ENCODE data around the gene NDUFV2.

Gene NDUFV2

DNA sequence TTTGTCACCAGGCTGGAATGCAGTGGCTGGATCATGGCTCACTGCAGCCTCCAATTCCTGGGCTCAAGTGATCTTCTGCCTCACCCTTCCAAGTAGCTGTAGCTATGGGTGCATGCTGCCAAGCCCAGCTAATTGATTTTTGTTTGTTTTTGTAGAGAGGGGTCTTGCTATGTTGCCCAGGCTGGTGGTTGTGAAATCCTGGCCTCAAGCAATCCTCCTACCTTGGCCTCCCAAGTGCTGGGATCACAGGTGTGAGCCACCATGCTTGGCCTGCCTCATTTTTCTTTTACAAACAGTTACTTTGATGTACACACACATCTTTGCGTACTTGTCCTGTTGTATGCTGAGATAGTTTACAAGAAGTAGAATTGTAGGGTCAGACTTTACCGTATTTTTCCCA is 21.0 kb downstream of the NDUFV2 start:
- DNase-seq, result no peak

DNA sequence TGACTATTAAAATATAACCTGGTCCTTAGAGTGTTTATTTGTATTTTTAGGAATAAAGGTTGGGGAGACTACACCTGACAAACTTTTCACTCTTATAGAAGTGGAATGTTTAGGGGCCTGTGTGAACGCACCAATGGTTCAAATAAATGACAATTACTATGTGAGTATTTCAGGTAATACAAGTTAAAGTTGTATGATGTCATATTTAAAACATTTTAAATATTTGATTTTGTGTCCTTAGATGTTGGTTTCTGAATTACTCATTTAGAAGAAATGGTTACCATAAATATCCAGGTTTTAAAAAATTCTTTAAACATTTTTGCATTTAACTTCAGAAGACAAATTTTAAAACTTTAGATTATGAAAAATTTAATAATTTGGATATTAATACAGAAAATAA is 22.3 kb downstream of the NDUFV2 start:
- no peak for DNase-seq

DNA sequence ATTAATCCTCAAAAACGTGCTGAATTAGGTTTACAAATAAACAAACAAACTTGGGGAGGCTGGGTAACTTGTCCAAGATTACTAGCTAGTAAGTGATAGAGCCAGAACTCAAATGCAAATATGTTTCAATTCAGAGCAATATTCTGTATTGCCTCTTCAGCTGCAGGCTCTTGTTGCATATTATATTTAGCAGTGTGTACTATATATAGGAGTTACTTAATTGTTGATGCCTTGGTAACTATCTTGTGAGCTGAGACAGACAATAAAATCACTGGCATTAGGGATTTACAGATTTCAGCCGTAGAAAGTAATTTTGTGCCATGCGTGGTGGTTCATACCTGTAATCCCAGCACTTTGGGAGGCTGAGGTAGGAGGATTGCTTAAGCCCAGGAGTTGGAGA is 23.8 kb downstream of the NDUFV2 start:
- no peak for DNase-seq

DNA sequence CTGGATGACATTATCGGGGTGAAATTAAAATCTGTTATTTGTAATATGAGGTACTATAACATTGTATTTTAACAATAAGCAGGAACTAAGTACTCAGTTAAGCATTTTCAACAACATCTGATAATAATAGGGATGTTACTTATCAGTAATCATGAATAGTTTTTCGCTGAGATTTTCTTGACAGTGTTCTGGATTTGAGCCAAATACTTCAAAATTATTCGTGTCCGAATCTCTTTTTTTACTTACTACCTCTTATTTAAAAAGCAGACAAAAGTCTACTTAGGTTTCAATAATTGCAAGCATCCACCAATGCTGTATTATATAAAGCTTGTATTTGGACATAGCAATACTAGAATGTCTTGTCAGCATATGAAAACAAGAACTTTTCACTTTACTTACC is 27.7 kb downstream of the NDUFV2 start:
- DNase-seq, result no peak

DNA sequence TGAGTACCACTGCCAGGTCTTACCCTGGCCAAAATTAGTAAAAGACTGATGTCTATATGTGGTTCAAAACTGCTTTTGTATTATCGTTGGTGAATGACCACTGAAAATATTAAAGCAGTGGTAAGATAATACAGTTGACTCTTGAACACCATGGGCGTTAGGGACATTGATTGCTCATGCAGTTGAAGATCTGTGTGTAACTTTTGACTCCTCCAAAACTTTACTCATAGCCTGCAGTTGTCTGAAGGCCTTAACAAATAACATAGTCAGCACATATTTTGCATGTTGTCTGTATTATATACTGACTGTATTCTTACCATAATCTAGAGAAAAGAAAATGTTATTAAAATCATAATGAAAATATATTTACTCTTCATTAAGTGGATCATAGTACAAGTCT is 28.3 kb downstream of the NDUFV2 start:
- no peak for DNase-seq

DNA sequence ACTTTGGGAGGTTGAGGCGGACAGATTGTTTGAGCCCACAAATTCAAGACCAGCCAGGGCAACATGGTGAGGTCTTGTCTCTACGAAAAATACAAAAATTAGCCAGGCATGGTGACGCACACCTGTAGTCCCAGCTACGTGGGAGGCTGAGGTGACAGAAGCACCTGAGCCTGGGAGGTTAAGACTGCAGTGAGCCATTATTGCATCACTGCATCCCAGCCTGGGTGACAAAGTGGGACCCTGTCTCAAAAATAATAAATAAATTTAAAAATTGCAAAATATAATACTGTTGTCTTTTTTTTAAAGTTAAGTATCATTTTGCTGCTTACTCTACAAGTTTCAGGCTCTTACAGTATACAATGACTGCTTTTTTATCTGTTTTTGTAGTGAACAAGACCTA is 30.1 kb downstream of the NDUFV2 start:
- DNase-seq, result no peak

DNA sequence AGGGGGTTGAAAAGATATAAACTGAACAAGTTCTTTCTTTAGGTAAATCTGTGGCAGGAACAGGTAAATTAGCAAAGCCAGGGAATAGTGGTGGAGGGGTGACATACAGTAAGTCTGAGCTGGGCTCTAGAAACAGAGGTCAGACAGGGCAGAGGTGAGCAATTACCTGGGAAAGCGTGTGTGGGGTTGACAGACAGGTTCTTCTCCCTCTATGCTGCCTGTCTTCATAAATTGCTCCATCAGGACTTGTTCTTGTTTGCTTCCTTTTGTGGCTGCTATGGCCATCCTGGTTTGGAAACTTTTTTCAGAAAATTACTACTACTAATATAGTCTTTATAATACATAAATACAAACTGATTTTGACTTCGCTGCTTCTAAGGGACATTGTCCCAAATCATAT is 30.7 kb downstream of the NDUFV2 start:
- no peak for DNase-seq

DNA sequence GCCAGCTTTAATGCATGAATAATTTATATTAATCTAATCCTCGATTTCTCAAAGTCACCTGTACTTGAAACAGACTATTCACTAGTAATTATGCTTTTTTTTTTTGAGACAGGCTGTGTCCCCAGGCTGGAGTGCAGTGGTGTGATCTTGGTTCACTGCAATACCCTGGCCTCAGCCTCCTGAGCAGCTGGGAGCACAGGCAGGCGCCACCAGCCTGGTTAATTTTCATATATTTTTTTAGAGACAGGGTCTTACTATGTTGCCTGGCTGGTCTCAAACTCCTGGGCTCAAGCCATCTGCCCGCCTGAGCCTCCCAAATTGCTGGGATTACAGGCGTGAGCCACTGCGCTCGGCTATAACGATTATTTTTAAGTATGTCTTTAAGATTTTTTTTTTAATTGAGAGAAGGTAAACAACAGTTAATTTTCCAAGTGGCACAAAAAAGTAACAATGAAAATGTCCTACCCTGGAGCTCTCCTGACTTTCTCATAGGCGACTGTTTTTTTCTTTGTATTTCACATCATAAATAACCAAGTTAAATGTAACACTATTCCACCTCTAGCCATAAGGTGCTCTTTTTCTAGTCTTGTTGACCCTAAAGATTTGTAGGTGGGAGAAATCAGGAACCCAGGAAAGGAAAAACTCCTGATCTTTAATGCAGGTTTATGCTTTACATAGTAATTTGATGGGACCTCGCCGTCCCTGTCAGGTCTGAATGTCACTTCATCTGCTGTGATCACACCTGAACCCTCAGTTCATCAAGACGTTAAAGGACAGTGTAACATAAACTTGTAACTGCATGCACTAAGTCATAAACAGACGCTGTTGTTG is 32.8 kb downstream of the NDUFV2 start:
- no peak for DNase-seq

DNA sequence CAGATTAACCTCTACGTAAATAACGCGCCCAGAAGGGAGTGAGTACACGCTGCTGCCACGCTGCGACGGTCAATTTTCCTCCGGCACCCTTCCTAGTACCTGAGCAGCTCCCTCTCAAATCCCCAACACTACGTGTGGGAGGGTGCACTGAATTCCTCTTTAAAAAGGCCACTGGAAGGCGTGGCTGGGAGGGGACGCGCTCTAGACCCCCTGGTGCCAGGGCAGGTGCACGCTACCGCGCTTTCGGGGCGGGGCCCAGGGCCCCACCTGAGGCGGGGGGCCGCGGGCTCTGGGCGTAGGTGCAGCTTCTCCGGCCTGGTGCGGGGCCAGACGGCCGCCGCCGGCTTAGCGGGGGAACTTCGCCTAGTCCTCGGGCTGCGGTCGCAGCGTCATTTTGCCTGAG is 33.4 kb downstream of the NDUFV2 start:
- DNase-seq, result peak; percentile 56

DNA sequence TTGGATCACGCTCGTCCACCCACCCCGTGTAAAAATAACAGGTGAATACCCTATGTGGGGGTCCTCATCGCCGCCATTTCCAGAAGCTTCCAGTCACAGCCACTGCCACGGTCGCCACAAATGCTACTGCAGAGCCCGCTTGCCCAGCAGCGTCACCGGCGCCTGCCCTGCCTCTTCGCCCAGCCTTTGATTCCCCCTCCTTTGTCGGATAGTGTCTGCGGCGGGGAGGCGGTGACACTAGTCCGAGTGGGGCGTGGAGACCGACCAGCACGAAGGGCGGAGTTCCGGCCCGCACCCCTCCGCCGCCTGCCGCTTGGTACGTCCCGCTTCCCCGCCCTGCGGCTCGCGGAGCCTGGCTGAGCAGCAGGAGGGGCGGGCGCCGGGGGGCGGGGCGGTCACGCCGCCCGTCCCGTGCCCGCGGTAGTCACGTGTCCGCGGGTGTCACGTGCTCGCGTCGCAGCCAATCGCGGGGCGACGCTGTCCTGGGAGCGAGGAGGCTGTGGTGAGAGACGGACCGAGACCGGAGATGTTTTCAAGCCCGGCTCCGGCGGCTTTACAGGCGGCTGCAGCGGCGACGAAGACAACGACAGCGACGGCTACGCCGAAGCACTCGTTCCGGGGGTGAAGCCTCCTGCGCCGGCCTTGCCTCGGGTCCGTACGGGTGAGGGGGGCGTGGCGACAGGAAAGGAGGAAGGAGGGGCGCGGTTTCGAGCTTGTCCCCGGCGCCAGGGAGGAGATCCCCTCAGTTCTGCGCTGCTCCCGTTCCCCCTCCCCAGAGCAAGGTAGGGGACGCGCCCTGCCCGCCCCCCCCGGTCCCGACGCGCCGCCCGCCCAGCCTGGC is 34.0 kb downstream of the NDUFV2 start, which contains the start of gene ANKRD12:
Gene ANKRD12, plus strand, starts transcription at position 467 of the 841 bp plus-strand sequence. CDS start 45,652 bp downstream, outside the sequence.
- DNase-seq, result peak; percentile 77

DNA sequence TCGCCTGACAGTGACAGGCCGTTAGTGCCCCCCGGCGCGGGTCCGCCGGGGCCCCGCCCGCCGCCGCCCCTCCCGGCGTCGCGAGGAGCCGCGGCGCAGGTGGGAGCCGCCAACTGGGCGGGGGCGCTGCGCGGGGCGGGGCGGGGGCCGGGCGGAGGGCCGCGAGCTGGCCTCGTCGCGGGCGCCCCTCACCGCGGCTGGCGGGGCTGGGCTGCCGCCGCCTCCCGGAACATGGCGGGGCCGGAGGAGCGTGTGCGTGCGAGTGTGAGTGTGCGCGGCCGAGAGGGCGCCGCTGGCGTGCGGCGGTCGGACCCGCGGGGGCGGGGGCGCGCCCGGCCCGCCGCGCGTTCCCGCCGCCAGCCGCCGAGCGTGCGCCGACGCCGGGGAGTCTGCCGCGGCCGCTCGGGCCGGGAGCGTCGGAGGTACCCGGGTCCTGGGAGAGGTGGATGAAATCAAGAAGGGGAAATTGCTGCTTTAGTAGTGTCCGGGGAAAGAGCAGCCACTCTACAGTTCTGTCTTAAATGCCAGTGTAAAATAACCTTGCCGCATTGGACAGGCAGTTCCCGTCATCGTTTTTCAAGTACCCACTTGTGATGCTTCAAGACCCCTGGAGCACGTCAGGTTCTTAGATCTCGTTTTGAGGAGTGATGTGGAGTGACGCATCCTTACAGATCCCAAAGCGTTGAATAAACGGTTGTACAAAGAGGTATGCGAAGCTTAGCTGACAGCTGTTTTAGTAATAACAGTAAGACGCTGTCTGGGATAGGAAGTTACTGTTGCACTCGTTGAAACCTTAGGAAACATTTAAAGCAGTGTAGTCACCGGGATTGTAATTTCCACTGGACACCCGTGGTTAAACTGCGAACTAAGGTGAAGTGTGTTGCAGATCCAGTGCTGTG is 34.9 kb downstream of the NDUFV2 start:
- DNase-seq, result peak; percentile 49

DNA sequence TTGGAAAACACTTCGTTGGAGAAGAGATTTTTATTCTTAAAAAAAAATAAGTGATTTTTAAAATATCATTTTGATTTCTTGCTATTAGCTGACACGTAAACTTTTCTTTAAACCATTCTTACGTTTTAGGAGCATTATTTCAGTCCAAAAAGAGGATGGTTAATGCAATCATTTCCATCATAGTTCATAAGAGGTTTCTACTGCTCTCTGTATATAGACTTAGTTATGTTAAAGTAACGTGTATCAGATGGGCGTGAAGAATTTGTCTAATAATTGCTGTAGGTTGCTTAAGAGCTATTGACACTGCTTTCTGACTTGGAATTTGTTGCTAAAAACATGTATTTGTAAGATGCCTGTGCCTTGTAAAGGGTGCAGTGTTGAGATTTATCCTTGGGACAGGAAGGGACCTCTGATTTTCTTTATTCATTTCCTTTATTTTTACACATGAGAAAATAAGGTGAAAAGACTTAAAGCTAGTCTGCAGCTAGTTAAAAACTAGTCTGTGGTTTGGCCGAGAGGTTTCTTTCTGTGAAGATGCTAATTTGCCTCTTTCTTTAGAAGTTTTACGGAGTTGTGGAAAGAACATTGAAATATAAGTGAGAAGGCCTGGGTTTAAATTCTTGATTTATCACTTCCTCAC is 37.0 kb downstream of the NDUFV2 start:
- DNase-seq, result no peak

DNA sequence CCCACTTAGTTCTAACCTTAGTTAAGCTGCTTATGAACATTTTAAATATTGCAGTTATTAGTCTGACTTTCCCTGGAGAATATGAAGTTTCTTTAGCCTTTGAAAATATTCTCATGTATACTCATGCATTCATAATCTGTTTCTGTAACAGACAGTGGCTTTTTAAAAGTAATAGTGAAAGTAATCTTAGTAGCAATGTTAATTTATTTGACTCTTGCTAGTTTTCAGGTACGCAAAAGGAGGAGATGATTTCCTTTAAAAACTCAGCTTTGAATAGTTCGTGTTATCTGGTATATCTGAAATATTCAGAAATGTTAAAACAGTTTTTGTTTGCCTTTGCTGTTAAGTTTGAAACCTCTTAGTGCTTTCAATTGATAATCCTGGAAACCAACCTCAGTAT is 37.9 kb downstream of the NDUFV2 start:
- no peak for DNase-seq

DNA sequence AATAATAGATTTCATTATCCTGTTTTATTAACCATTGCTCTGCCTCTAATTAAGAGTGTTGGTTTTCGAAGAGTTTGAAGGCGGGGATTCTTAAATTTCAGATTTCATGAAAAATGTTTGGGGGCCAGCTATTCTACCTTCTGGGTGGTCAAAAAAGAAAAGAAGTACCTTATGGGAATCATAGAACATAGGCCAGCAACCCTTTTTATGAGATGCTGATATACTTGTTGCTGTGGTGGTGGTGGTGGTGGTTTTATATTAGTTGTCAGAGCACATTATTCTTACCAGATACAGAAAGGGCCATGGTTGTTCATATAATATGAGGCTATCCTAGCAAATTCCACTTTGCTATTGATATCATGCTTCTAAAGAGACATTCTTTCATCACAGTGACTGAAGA is 38.5 kb downstream of the NDUFV2 start:
- DNase-seq, result no peak

DNA sequence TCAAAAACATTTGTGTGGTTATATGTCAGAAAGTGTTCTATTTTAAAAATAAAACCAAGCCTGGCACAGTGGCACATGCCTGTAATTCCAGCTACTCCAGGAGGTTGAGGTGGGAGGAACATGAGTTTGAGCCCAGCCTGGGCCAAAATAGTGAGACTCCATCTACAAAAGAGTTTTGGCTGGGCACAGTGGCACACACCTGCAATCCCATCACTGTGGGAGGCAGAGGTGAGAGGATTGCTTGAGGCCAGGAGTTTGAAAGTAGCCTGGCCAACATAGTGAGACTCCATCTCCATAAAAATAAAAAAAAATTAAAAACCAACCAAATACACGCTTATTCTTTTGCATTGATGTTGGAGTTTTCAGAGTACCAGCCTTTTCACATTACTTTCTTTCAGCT is 43.7 kb downstream of the NDUFV2 start:
- no peak for DNase-seq

DNA sequence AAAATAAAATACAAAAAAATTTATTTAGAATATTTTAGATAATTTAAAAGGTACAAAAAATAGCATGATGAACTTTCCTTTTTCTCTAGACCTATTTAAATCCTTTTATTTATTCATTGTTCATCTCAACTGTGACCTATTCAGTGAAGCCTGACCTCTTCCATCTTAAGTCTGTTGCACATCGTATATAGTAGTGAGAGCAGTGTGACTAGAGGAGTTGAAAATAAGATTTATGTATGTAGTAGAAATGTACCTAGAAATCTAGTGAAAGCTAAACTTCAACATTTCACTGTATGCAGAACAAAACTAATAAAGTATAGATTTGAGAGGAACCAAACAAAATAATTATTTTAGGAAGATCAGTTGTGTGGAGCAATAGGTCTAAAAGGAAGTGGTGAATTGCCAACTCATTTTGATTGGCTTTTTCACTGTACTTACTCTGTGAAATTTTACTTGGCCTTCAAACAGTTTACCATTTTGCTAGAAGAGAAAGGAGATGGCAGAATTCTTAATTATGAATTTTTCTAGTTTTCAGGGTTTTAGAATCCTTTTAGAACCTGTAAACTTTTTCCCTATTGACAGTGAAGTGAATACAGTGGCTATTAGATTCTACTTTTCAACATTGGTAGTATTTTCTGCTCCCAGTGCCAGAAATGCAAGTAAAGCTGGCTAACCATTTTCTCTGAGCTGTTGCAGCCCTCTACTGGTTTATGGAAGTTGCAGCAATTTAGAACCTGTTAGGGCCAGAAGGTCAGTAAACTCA is 45.1 kb downstream of the NDUFV2 start:
- no peak for DNase-seq

DNA sequence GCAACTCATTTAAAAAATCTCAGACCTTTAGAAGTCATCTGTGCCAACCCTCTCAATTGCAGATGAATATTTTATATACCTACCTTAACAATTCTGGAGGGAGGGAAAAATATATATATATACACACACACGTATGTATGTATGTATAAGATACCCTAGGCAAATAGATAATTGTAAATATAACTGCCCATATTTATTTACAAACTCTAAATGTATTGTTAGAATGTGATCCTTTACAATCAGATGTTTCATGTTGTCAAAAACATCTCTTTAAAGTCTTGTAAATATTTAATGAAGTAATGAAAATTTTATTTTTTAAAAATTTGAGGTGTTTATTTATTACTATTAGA is 45.7 kb downstream of the NDUFV2 start:
- no peak for DNase-seq

DNA sequence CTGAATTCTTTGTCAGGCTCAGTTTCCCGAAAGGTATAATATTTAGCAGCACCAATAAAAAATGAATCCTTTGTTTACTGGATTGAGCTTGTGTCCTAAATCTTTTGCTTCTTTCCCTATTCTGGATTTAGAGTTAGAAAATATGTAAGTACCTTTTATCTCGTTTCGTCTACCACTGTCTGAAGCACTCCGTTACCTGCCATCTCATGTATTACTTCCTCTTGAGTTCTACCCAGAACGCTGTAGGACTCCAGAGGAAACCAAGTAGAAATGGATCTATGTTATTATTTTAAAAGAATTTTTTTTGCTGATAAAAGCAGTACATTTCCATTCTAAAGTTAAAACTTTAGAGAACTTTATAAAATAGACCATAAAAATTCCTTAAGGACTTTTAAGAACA is 47.6 kb downstream of the NDUFV2 start:
- DNase-seq, result no peak

DNA sequence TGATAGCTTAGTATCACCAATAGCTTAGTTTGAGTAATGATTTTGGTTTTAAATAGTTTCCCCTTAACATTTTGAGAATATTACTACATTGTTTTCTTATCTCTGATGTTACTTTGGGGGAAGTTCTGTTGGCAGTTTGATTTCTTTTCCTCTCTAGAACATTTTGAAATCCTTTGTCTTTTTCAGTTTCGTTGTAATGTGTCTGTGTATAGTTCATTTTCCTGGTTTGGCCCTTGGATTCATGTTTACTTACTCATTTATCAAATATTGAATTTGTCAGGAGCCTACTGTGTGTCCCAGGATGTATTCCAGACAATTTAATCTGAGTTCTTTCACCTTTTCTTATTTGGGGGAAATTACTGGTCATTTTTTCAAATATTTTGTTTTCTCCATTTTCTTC is 50.8 kb downstream of the NDUFV2 start:
- no peak for DNase-seq

DNA sequence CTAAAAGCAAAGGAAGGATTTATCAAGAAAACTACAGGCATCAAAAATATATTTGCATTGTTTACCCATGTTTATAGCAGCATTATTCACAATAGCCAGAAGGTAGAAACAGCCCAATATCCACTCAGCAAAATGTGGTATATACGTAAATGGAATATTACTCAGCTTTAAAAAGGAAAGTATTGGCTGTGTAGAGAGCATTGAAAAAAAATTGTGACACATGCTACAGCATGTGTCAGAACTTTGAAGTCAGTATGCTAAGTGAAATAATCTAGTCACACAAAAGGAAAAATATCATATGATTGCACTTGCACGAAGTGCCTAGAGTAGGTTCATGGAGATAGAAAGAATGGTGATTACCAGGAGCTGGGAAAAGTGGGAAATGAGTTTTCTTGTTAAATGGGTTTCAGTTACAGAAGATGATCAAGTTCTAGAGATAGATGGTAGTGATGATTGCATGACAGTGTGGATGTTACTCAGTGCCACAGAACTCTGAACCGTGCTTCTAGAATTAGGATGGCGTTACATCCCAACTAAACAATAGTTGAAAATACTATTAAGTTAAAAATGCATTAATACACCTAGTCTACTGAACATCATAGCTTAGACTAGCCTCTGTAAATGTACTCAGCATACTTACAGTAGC is 54.2 kb downstream of the NDUFV2 start:
- no peak for DNase-seq

DNA sequence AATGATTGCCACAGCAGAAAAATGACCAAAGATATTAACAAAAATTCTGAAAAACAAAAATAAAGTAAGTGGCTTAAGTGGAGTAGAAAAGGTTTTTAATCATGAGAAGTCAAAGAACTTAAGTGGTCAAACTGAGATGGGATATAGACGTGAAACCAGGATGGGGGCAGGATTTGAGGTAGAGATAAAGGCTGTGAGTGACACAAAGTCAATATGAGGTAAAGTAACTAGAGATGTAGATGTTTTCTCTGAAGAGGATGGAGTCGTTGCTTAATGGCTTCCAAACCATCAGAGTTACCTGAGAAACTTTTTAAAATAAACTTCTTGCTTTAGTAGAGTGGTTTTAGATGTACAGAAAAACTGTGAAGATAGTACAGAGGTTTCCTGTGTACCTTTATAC is 55.3 kb downstream of the NDUFV2 start:
- DNase-seq, result no peak
